Activated naive CD8-positive, alpha-beta T cell treated with anti-CD3 and anti-CD28 coated beads, Interleukin-2, amount 50 U/mL, for 16 hours (primary cell): ENCODE measurements around the gene SLCO2A1.

Experiments used
- DNase-seq: peaks from one replicate; pipeline ENCODE4 v3.0.0-alpha.2; 2020; ENCODE audit warnings: low read depth, low spot score

Gene SLCO2A1

GRCh38 chr3:134060561-134061385 lies 31.0 kb upstream of the SLCO2A1 start:
- DNase-seq = no peak

- DNase-seq = no peak
Measured at GRCh38 chr3:134059671-134060560, 30.2 kb upstream of the SLCO2A1 start.

- no peak for DNase-seq
Measured at GRCh38 chr3:134059035-134059601, 29.4 kb upstream of the SLCO2A1 start.

- DNase-seq = no peak
Measured at GRCh38 chr3:134057654-134058110, 28.0 kb upstream of the SLCO2A1 start.

DNA sequence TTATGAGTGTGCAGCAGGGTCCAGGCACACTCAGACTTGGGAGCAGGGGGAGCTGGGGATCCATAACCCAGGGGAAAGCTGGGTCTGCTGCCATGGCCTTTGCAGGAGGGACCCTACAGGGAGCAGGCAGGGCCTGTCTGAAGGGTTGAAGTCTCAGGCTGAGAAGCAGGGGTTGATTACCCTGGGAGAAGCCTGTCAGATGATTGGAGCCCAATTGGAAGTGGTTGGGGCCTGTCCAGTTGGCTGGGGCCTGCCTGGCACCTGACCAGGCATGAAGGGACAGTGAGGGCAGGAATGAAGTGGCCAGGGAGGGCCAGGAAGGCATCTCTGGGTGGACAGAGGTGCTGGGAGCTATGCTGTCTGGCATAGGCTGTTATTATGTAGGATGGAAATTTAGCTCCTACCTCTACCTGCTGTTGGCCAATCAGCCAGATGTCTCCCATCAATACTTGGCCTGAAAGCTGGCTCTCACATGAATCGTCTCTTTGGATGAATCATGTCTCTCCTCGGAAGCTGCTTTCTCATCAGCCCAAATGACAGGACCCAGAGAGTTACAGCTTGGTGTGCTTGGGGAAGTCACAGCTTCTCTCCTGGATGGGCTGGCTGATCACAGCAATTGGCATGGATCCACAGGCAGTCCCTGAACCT lies 27.4 kb upstream of the SLCO2A1 start:
- no peak for DNase-seq

- DNase-seq = no peak
Measured at GRCh38 chr3:134056464-134056891, 26.8 kb upstream of the SLCO2A1 start.

DNA sequence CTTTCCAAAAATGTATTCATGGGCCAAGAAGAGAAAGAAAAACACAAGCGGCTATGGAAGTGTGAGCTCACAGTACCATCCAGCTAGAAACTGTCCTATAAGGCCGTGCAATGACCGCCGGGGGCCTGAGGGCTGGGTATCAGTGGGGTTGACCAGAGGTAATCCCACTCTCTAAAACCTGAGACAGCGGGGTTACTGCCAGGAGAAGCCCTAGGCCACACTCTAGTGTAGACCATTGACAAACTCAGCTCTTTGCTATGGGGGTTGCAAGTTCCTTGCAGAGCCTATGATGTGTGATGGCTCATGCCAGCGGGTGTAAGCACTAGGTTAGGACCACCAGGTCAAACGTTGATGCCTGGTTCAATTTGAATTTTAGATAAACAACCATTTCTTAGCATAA lies 25.9 kb upstream of the SLCO2A1 start:
- DNase-seq = no peak

DNA sequence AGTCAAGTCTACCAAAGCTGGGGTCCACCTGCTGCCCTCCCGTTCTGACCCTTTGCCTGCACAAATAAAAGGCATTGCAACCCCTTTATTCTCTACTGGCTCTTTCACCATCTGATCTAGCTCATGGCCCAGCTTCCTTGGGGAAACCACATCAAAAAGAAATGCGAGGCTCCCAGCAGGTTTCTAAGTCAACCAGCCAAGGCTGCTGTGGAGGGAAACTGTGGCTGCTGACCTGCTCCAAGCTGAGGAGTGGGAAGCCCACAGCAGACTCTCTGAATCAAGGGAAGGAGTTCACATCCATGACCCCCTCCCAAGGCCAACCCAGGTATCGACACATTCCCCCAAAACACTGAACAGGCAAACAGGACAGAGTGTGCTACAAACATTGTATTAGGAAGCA lies 25.2 kb upstream of the SLCO2A1 start:
- no peak for DNase-seq

DNA sequence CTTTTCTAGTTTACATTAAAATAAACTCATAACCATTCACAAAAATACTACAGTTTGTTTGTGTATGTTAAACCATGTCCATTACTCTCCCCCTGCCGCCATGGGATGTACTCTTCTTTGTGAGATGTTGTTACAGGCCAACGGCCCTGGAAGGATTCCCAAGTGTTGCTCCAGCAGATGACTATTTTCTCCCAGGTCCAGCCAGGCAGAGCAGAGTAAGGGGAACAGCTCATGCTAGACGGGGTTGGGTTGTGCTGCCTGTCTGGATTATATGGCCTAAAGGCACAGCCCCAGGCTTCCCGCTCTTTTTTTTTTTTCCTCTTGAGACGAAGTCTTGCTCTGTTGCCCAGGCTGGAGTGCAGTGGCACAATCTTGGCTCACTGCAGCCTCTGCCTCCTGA lies 24.5 kb upstream of the SLCO2A1 start:
- DNase-seq = no peak

DNA sequence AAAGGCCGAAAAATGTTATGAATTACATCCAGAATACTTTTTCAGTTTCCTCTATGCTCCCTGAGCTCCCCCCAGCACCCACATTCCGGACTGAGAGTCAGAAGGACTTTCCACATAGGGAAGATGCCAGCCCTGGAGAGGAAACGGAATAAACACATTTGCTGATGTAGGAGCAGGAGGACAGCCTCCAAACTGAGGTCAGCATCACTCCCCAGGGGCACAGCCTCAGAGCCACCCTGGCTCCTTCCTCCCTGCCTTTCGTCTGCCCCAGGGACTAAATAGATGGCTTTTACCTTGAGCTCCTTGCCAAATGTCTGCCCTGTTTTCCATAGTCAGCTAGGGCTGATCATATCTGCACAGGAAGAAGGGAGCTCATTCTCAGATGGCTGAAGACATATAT lies 22.6 kb upstream of the SLCO2A1 start:
- DNase-seq = no peak

GRCh38 chr3:134049676-134050075 lies 20.0 kb upstream of the SLCO2A1 start:
- DNase-seq = no peak

GRCh38 chr3:134048278-134048996 lies 18.7 kb upstream of the SLCO2A1 start:
- no peak for DNase-seq

- no peak for DNase-seq
Measured at GRCh38 chr3:134044459-134044858, 14.7 kb upstream of the SLCO2A1 start.

GRCh38 chr3:134040066-134040465 lies 10.3 kb upstream of the SLCO2A1 start:
- DNase-seq = no peak

DNA sequence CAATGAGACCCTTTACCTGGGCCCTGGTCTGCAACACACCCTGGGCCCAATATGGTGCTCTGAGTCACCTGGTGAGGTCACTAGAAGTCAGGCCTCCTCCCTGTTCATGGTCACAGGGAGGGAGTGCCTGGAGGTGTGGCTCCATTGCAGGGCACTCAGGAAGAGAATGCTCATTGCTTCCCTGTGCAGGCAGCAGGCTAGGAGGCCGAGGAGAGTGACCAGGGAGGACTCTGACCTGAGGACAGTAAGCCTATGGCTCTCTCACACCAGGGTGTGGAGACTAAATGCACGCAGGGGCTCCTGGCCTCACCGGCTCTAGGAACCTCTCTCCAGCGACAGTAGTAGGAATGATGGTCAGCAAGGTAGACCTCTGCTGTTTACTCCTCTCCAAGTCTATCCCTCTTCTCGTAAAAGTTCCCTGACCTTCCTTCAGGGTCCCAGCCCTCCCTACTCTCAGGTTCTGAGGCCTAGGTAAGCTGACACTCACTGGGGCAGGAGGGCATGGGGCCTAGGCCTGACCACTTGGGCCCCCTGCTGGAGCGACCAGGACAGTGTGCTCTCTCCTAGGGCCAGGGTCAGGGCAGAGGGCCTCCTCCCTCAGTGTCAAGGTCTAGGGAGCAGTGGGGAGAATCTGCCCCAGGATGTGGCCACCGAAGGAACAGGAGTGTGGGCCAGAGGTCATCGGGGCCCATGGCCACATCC lies 9.6 kb upstream of the SLCO2A1 start:
- no peak for DNase-seq

GRCh38 chr3:134038716-134039115 lies 9.0 kb upstream of the SLCO2A1 start:
- no peak for DNase-seq

GRCh38 chr3:134038071-134038491 lies 8.4 kb upstream of the SLCO2A1 start:
- no peak for DNase-seq

- DNase-seq = no peak
Measured at GRCh38 chr3:134037168-134037567, 7.4 kb upstream of the SLCO2A1 start.

GRCh38 chr3:134036291-134036690 lies 6.6 kb upstream of the SLCO2A1 start:
- DNase-seq = no peak

DNA sequence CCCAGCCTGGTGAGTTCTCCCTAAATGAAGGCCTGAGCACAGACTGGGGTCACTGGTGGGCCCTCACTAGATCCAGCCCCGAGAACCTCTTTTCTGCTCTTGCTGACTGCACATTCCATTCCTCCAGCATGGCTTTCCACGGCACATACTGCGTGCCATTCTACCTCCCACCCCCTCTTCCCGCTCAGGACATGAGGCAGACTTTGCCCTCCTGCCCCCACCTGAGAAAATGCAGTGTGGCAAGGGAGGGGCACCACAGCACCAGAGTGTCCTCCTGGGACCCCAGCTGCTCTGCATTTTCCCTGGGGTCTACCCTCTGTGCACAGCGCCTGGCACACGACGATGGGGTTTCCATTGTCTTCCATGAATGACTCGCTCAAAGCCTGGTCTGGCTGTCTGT lies 6.1 kb upstream of the SLCO2A1 start:
- no peak for DNase-seq
